HG02623 (cell line): ENCODE data around the gene DISP2.

Source experiments
- ATAC-seq: cut with Tn5 transposase; IDR thresholded peaks from one replicate; pipeline ENCODE4 v1.9.1; 2021; ENCODE audit warnings: moderate library complexity; ENCODE audit not compliant: unreplicated experiment

Gene DISP2

GRCh38 chr15:40388941-40389823 lies 31.2 kb downstream of the DISP2 start:
- ATAC-seq, result no peak

DNA sequence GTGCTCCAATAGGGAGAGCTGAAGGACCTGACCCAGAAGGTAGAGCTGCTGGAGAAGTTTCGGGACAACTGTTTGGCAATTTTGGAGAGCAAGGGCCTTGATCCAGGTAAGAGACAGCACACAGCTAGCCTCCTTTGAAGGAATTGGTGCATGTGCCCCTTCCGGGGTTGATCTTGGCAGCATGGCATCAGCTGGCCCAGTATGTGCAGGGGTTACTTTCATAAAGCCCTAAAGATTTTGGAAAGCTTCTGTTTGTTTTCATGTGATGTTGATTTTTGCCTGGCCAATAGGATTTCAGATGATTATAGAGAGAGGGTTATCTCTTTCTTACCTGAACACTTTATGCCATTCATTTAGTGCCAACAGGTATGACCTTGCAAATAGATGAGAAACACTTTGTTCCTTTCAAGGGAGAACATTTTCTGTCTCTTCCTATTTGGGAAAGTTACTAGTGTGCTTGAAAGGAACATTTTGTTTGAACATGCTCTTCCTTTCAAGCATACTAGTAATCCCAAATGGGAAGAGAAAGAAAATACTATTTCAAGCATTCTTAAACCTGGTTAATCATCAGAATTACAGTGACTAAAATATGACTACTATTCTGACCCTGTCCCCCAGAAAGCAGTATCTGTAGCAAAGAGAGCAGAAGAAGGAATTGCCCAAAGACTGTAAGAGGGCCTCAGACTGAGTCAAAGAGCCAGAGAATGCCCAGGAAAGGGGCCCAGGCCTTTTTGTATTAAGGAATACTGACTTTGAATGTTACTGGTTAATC lies 32.0 kb downstream of the DISP2 start:
- no peak for ATAC-seq

DNA sequence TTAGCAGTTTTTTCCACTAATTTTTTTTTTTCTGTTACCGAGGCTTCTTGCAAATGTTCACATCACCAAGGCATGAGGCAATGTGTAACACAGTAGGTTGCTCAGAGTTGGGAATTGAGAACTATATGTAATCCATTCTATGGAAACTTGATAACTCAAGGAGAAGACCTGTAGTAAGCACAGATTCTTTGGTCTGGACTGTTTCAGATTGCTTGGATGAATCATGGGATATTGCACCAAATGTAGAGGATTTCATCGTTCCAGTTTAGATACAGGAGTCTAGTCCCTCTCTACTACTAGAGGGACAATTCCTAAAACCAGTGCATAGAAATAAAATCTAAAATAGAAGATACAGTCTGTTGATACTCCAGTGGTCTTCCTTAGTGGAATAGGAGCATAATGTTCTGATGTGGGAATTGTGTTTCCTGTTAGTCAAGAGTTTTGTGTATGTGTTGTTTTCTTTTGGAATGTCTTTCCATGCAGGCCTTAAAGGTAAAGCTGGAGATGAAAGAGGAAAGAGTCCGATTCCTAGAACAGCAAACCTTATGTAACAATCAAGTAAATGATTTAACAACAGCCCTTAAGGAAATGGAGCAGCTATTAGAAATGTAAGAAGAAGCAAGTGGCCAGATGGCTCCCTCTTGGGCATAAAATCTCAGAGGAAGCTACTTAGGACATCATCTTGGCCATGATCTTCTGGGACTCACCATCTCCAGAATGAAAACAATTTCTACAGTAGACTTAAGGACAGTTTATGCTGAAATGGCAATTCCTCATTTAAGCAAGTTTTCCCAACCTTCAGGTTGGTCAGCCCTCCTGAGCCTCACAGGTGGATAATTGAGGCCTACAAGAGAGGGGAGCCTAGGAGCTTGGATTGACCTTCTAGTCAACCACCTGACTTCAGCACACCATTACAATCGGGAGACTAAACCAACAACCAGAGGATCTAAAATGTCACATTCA lies 35.2 kb downstream of the DISP2 start:
- no peak for ATAC-seq

GRCh38 chr15:40397688-40398412 lies 39.8 kb downstream of the DISP2 start:
- no peak for ATAC-seq

DNA sequence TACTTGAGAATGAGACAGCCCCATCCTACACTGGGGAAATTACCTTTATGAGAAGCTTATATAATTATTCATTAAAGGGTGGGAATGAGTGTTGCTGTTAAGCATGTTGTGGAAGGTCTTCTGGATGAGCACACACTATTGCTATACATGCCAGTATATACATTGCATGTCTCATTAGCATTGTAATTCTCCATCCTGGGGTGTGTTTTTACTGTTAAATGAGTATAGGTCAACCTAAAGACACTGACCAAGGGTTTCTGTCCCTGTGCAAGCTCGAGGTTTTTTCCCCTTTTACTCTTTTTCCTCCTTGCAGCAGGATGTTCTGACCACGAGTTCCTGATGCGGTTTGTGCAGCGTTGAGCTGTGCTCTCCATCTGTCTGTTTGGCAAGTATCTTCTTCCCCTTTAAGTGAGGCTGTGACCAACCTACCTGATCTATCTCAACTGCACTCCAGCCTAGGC lies 40.4 kb downstream of the DISP2 start:
- ATAC-seq, result no peak

DNA sequence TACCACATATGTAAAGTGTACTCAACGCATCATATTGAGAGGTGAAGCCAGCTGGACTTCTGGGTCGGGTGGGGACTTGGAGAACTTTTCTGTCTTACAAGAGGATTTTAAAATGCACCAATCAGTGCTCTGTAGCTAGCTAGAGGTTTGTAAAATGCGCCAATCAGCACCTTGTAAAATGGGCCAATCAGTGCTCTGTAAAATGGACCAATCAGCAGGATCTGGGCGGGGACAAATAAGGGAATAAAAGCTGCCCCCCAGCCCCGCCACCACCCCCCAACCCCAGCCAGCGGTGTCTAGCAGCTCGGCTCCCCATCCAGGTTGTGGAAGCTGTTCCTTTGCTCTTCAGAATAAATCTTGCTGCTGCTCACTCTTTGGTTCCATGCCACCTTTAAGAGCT lies 41.4 kb downstream of the DISP2 start:
- ATAC-seq, result no peak

DNA sequence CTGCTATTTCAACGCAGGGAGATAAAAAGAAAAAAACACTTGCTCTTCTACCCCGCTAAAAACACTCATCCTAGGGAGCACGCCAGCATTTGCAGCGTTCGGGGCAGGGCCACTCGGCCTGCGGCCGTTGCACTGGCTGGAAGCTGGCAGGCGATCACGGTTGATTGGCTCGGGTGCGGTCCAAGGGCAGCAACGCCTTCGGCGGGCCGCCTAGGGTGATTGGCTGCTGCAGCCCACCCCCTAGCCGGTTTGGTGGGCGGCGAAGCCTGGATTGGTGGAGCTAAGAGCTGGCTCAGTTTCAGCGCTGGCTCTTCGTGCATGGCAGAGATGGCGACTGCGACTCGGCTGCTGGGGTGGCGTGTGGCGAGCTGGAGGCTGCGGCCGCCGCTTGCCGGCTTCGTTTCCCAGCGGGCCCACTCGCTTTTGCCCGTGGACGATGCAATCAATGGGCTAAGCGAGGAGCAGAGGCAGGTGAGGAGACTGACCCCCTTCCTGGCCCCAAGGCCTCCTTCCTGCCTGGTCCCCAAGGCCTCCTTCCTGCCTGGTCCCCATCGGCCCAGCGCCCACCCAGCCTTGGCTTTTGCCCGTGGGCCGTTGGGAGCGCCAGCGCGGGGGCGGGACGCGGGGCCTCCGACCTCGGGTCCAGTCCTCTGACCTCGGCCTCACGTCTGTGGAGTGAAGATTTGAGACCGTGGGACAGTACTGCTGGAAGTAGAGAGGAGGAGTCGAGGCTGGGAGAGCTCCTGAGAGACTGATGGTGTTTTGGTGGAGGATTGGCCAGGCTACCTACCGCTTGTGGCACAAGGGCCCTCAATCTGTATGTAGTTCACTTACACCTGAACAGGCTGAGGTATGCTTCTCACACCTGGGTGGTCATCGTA lies 47.7 kb downstream of the DISP2 start, which contains the start of gene IVD:
TSS of gene IVD (plus strand) at position 295 of the 881 bp plus-strand sequence. CDS start at position 328, 33 bp downstream.
- peak; percentile 84 for ATAC-seq

GRCh38 chr15:40407330-40407990 lies 49.4 kb downstream of the DISP2 start:
- peak; percentile 60 for ATAC-seq

DNA sequence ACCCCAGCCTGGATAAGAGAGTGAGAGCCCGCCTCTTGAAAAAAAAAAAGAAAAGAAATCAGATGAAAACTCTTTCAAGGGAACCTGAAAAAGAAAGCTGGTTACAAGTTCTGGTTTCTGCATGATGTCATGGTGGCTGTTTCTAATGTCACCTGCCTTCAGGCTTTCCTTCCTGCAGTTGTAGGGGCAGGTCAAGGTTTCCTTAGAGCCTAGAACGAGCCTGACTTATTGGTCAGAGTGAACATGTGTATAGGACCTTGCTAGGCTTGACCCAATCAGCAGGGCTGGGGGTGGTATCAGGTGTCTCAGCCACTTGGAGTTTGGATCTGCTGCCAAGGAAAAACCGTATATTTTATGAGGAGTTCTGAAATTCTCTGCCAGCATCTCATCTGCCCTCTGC lies 51.3 kb downstream of the DISP2 start:
- ATAC-seq, result no peak

- ATAC-seq, result no peak
Observed at GRCh38 chr15:40410476-40410875, 52.5 kb downstream of the DISP2 start.

DNA sequence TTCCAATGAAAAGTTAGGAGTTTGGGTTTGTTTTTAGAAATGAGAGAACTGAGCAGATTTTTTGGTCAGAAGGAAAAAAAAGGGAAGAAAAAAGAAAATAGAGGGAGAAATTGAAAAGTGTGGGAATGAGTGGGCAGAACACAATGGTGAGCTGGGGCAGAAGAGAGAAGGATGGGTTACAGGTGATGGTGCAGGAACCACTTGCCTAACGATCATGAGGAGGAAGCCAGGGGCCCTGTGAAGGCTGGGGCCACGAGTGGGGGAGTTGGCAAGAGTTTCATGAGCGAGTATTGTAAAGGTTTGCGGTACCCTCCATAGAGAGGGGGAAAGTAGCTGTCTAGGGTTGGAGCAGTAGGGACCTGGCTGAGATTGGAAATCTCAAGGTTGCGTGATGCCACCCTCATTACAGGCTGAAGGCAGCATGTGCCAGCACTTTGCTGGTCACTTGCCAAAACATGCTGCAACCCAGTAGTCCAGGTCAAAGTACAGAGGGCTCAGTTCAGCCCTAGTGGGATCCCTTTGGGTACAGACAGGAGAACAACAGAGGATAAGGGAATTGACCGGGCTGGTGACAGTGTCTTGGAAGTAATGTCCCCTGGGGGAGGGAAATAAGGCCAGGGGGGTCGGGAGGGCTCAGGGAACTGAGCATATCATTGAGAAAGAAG lies 54.2 kb downstream of the DISP2 start:
- ATAC-seq, result no peak

GRCh38 chr15:40413036-40413435 lies 55.0 kb downstream of the DISP2 start:
- no peak for ATAC-seq

DNA sequence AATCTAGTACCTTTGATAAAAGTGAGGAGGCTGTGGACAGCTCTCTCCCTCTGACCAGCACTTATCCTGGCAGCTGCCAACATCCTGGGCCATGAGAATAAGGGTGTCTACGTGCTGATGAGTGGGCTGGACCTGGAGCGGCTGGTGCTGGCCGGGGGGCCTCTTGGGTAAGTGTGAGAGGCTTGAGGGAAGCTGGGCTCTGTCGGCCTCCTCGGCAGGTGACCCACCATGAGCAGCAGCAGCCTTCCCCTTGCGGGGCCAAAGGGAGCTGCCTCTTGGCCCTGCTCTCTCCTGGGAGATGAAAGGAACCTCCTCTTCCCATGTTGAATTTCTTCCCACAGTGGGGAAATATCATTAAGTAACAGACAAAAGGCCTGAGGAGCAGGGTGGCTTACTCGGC lies 56.8 kb downstream of the DISP2 start:
- no peak for ATAC-seq

- no peak for ATAC-seq
Observed at GRCh38 chr15:40415226-40415625, 57.2 kb downstream of the DISP2 start.

GRCh38 chr15:40416056-40416455 lies 58.0 kb downstream of the DISP2 start:
- ATAC-seq, result no peak

DNA sequence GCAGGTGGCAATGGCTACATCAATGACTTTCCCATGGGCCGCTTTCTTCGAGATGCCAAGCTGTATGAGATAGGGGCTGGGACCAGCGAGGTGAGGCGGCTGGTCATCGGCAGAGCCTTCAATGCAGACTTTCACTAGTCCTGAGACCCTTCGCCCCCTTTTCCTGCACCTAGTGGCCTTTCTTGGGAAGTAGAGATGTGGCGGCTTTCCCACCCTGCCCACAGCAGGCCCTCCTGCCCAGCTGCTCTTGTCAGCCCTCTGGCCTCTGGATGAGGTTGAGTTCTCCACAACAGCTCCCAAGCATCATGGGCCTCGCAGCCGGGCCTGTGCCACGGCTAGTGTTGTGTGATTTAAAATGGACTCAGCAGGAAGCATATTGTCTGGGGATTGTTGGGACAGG lies 60.1 kb downstream of the DISP2 start:
- ATAC-seq, result no peak

- ATAC-seq, result no peak
Observed at GRCh38 chr15:40420071-40420713, 62.2 kb downstream of the DISP2 start.

- ATAC-seq, result no peak
Observed at GRCh38 chr15:40420793-40421192, 62.8 kb downstream of the DISP2 start.
